SK-N-MC (cell line): ENCODE results near the gene EEF2.

ENCODE experiments used
- EZH2 ChIP-seq: fragments of 200-600 bp; sonication (generic); IDR thresholded peaks from one replicate; pipeline ENCODE4 v1.6.1; 2017; ENCODE audit warnings: antibody characterized with exemption
- FOXP2 ChIP-seq: optimal IDR thresholded peaks from 2 replicates; pipeline ENCODE3; 2011; ENCODE audit warnings: mild to moderate bottlenecking, moderate library complexity; ENCODE audit not compliant: insufficient read depth; ENCODE audit errors: extremely low read length, control extremely low read depth
- POLR2AphosphoS5 ChIP-seq: IDR thresholded peaks from 2 replicates; pipeline ENCODE4 v1.6.1; 2012; ENCODE audit warnings: mild to moderate bottlenecking, low read depth, low read length, borderline replicate concordance

GRCh38 chr19:3983542-3983914 lies 1.7 kb downstream of the EEF2 start:
- TF ChIP-seq EZH2 = no peak
- no peak for TF ChIP-seq POLR2AphosphoS5
- TF ChIP-seq FOXP2 = no peak
